ELR (cell line): ENCODE measurements around the gene KRT76.
A peak's percentile ranks its signal among the peaks of the same experiment; 100 is the strongest.

ENCODE experiments used
- DNase-seq: peaks from one replicate; pipeline ENCODE4 v3.0.0-alpha.2; 2015; ENCODE audit warnings: low read depth

Gene KRT76

DNA sequence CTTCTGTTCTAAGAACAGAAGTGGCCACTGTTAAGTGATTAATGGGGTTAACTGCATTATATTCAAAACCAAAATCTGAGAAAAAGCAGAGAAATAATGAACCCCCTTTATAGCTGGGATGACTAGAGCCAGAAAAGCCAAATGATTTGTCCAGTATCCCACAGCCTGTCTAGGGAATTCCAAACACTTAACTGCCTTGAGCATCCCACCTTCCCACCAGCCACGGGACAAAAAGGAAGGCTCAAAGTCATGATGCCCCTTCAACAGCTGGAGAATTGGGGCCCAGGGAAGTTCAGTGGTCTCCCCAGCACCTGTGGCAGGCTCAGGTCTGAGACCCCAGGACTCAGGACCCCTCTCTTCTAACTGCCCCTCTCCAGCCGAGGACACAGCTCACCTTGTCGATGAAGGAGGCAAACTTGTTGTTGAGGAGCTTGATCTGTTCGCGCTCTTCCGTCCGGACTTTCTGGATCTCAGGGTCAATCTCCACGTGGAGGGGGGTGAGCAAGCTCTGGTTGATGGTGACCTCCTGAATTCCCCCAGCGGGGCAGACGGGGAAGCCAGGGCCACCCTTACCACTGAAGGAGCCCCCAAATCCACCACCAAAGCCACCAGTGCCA, 36.2 kb upstream of the KRT76 start:
- no peak for DNase-seq

GRCh38 chr12:52812749-52813148, 35.6 kb upstream of the KRT76 start:
- DNase-seq: no peak

- DNase-seq: no peak
Measured at GRCh38 chr12:52812073-52812400, 34.9 kb upstream of the KRT76 start.

DNA sequence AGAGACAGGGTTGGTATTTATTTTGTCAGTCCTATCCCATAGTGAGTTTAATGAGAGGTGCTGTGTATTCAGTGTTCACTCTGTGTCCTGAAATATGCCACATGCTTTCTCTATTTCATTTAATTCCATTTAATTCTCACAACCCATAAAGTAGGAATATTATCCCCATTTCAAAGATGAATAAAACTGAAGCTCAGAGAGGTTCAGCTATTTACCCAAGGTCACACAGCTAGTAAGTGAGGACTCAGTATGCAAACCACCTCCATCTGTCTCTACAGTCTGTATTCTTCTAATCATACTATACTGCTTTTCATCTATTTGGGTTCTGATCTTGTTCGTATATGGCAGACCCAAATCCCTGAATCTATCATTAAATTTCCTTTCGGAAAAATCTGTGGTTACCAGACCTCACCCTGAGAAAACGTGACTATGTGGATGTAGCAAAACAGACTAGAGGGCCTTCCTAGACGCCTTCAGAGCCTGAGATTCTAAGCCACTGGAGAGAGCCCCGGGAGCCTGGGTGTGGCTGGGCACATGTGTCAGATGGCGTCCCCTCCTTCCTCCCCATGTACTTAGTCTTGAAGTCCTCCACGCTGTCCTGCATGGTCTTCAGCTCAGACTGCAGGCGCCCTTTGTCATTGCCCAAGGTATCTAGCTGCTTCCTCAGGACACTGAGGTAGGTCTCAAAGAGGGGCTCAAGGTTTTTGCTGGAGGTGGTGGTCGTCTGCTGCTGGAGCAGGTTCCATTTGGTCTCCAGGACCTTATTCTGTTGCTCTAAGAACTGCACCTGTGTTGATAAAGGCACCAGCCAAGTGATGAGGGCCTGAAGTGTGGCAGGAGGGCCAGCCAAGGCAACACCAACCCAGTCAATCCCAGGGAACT, 34.3 kb upstream of the KRT76 start:
- DNase-seq: no peak

GRCh38 chr12:52810554-52810953, 33.4 kb upstream of the KRT76 start:
- DNase-seq: no peak

- no peak for DNase-seq
Measured at GRCh38 chr12:52809166-52809565, 32.0 kb upstream of the KRT76 start.

DNA sequence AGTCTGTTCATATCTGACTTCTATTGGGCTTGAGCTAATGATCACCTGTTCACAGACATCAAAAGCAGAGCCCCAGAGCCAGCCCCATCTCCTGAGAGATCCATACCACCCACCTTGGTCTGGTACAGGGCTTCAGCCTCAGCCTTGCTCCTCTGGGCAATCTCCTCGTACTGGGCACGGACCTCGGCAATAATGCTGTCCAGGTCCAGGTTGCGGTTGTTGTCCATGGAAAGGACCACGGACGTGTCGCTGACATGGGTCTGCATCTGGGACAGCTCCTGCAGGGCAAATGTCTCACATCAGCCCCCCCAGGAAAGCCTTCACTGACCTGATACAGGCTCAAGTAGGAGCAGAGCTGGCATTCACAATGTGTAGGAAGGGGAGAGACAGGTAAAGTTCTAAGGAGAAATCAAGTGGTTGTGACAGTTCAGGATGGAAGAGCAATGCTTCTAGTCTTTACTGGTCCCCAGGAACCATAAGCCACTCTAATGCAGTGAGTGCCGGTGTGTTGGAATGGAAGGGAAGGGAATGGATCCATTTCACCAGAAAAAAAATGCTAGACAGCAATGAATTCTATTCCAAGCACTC, 31.5 kb upstream of the KRT76 start:
- no peak for DNase-seq

DNA sequence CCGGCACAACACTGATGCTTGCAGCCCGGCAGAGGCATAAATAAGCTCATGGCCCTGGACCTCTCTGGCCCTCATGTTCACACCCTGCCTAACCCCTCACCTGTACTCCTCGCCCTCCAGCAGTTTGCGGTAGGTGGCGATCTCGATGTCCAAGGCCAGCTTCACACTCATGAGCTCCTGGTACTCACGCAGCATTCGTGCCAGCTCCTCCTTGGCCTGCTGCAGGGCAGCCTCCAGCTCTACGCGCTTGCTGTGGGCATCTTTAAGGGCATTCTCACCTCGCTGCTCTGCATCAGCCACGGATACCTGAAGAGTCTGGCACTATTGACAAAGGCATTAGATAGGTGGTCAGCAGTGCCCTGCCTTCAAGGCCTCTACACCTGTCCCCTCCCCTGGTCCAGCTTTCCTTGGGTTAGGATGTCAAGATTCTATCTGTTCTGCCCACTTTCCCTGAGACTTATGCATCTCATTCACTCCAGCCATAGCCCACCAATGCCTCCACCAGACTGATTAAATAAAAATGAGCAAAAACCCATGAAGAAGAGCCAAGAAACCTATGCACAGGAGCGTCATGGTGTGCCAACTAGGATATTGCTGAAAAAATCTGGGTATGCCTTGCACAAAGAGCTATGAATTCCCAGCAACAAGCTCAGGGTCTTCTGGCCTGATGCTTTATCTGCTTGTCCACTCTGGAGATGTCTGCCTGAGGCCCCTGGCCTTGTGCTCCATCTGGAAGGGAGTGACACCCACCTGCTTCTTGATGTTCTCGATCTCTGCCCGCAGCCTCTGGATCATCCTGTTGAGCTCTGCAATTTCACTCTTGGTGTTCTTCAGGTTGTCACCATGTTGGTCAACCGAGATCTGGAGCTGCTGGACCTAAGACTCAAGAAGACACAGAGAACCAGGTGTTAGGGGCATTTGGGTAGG, 30.7 kb upstream of the KRT76 start:
- no peak for DNase-seq

DNA sequence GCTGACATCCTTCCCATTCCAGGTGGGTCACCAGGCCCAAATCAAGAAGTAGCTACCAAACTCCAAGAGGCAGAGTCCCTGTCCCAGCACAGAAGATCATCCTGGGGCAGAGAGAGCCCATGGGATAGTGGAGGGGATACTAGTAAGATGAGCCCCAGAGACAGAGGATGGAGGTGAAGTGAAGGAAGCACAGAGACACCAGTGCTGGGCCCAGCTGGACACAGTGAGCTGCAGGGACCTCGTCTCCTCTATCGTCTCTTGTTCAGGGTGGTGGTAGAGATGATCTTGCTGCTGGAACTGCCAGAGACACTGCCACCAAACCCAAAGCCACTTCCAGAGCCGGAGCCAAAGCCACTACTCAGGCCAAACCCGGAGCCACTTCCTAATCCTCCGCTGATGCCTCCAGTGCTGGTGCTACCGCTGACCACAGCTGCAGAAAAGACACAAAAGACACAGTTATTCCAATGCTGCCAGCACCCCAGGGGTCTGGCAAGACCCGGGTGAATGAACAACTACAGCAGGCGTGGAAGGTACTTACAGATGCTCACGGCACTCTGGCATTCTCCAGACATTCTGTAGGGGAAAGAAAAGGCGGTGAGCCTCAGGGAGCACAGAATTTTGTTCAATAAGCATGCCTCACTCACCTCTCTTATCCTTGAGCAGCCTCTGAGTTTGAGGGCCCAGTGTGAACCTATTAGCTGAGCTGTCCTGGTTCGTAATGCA, 29.8 kb upstream of the KRT76 start:
- no peak for DNase-seq

DNA sequence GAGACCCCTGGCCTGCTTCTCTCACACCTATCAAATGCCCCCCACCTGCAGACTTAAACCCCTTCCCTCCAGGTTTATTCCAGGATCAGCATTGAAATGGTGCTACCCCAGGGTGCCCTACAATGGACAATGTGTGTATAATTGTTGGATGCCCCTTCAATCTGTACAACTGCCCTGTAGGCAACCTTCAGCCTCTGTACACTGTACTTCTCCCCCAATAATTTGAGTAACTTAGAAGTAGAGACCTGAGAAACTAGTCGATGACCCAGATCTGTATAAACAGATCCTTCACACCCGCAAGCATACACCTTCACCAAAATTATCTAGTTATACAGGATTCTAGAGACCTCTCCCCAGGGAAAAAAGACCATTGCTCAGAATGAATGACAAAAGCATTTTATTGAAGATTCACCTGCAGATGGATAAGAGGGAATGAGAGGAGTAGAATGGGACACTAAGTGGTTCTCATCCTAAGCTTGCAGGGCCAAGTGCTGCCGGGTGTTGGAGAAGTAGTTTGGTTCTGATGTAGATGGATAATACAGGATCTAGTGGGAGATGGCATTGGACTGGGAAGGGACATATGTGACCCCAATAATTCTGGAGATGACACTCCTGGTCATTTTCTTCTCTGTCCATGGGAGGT, 29.1 kb upstream of the KRT76 start:
- DNase-seq: no peak

DNA sequence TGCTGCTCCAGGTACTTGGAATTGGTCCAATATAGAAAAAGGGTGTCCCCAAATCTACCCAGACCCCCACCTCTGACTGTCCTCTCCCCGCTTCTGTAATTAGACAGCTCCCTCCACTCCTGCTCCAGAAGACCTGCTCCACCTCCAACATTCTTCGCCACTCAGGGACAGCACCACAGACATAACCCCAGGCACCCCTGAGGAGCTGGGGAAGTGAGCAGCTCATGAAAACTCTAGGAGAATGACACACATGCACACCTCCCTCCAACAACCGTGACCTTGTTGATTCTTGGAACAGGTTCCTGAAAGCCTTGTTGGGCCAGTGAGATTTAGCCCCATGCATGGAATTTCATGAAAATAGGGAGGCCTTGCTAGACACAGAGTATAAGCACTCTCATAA, 28.6 kb upstream of the KRT76 start:
- DNase-seq: no peak

- DNase-seq: no peak
Measured at GRCh38 chr12:52805000-52805399, 27.9 kb upstream of the KRT76 start.

- no peak for DNase-seq
Measured at GRCh38 chr12:52802442-52802841, 25.3 kb upstream of the KRT76 start.

DNA sequence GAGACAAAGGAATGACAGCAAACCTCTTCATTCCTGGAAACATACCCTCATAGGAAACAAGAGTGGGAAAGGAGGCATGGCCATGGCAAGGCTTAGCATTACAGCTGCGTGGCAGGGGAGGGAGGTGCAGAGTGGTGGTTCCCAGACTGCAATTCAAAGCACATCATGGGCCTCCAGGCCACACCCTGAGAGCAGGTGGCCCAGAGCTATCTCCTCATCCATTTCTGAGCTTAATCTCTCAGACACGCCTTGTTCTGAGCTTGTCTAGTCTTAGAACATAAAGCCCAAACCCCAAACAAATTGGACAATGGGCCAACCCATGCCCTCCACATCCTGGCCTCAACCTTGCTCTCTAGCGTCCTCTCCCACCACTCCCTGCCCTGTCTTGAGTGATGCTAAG, 24.6 kb upstream of the KRT76 start:
- no peak for DNase-seq

- DNase-seq: no peak
Measured at GRCh38 chr12:52800259-52800917, 23.2 kb upstream of the KRT76 start.

- DNase-seq: no peak
Measured at GRCh38 chr12:52799505-52800211, 22.5 kb upstream of the KRT76 start.

- peak; percentile 88 for DNase-seq
Measured at GRCh38 chr12:52798671-52799504, 21.7 kb upstream of the KRT76 start.

GRCh38 chr12:52798003-52798670, 21.0 kb upstream of the KRT76 start:
- peak; percentile 93 for DNase-seq

DNA sequence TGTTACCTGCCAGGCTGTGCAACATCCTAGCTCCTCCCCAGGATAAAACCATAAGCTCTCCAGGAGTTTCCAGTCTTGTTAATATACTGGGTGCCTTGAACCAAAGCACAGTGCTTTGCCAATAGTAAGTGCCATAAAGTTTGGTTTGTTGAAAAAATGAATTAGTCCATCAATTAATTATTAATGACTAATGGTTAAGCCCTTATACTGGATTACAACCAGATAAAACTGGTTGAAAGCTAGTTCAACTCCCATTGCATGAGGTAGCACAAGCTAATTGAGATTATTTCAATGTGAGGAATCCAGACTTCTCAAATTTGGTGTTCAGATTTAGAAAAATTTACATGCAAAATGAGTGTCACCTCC, 20.4 kb upstream of the KRT76 start:
- DNase-seq: no peak
